Upper lobe of left lung (tissue), 4 donors: ENCODE measurements around the gene LEPROT.

Experiments
- CTCF ChIP-seq, 6 experiments: fragments of 450-650 bp in 4 of 6; fragments of 200-600 bp in 2 of 6; sonication (generic) in 2 of 6; IDR thresholded peaks; one replicate each; pipeline ENCODE4 v1.5.1; 2016 to 2019; ENCODE audit warnings: antibody characterized with exemption in 6 of 6
- EP300 ChIP-seq, 4 donors: sonication (generic); formaldehyde crosslinking; IDR thresholded peaks; one replicate each; pipeline ENCODE4 v1.5.1; 2017; ENCODE audit warnings: antibody characterized with exemption in 4 of 4, control low read depth in 2 of 4
- POLR2A ChIP-seq, 4 donors: fragments of 450-650 bp; IDR thresholded peaks; one replicate each; pipeline ENCODE4 v1.5.1; 2016 to 2017; ENCODE audit warnings: antibody characterized with exemption in 4 of 4, mild to moderate bottlenecking in 2 of 4
- POLR2AphosphoS5 ChIP-seq, 2 donors: sonication (generic); formaldehyde crosslinking; IDR thresholded peaks; one replicate each; pipeline ENCODE4 v1.5.1; 2017; ENCODE audit warnings: antibody characterized with exemption in 2 of 2

- no peak for TF ChIP-seq CTCF (IDR thresholded peaks at IDR 0.05)
- no peak for TF ChIP-seq POLR2AphosphoS5 (IDR thresholded peaks at IDR 0.05)
- TF ChIP-seq EP300 (IDR thresholded peaks at IDR 0.05) = no peak
- no peak for TF ChIP-seq POLR2A (IDR thresholded peaks at IDR 0.05)
Observed at GRCh38 chr1:65469126-65469888, 48.8 kb downstream of the LEPROT start.
